Colonic mucosa (tissue), 4 donors: ENCODE results near the gene BNIP5. TPM values are rescaled to one million over a fixed set of nuclear protein-coding genes. Genes with fewer than 3 reads are reported as not detected.

ENCODE experiments used
- DNase-seq: peaks from one replicate; pipeline ENCODE4 v3.0.0-alpha.2; 2020
- H3K27ac ChIP-seq: fragments of 200-600 bp; one replicate; pipeline ENCODE4 v1.8.0; 2021
- H3K27me3 ChIP-seq: fragments of 200-600 bp; one replicate; pipeline ENCODE4 v1.8.0; 2021
- H3K36me3 ChIP-seq: fragments of 200-600 bp; one replicate; pipeline ENCODE4 v1.8.0; 2021
- H3K4me1 ChIP-seq: fragments of 200-600 bp; one replicate; pipeline ENCODE4 v1.8.0; 2021; ENCODE audit warnings: mild to moderate bottlenecking
- H3K4me3 ChIP-seq: fragments of 200-600 bp; one replicate; pipeline ENCODE4 v1.8.0; 2021
- H3K9ac ChIP-seq, 2 donors: one replicate each; pipeline ENCODE4 v1.7.0; 2013; ENCODE audit warnings: control low read depth in 2 of 2, low read depth in 2 of 2, low read length in 2 of 2
- H3K9me3 ChIP-seq: fragments of 200-600 bp; one replicate; pipeline ENCODE4 v1.8.0; 2021
- CTCF ChIP-seq: fragments of 200-600 bp; IDR thresholded peaks from one replicate; pipeline ENCODE4 v1.8.0; 2022; ENCODE audit warnings: antibody characterized with exemption, mild to moderate bottlenecking
- intact Hi-C: fragments of 100-400 bp; cut with DNase I; formaldehyde crosslinking; loops from one replicate; pipeline ENCODE4 v1.14.1; 2022
- total RNA-seq, 2 donors: library from RNA; stranded (reverse); fragmentation: NEBNext Ultra II Directional in 1 of 2; extraction: Animal tissue kit (Norgen Biotek cat#: 25700) in 1 of 2; gene quantifications; one replicate each; pipeline ENCODE4 v1.2.1, GENCODE V29; 2021
- donor health status: healthy.
- donor health status: DM: no; HTN: no; CAD: no.
- donor health status: DM: no; HTN: no; CAD: no.

Gene BNIP5
- total RNA-seq, 2 donors from 2014 or later, result 4.7 to 7.8 TPM

GRCh38 chr6:36352477-36353157 lies 15.9 kb upstream of the BNIP5 start:
- no peak overlapping the region for H3K4me3 ChIP-seq
- intact Hi-C loops, result loop anchor here (10.0 kb wide), 1 partner anchor 328 kb away; the partner anchor contains the start of genes MAPK14 and SLC26A8
- no peak for DNase-seq
- no peak overlapping the region for H3K27ac ChIP-seq
- no peaks in the 10 kb centered on the region for H3K9me3 ChIP-seq
- H3K9ac ChIP-seq, result no peak overlapping the region
- no peaks in the 10 kb centered on the region for H3K36me3 ChIP-seq
- H3K27me3 ChIP-seq, result no peaks in the 10 kb centered on the region
- H3K4me1 ChIP-seq, result no peaks in the 10 kb centered on the region
- TF ChIP-seq CTCF, result no peak

- H3K4me1 ChIP-seq, result no peaks in the 10 kb centered on the region
- no peak overlapping the region for H3K9ac ChIP-seq
- H3K27ac ChIP-seq, result no peak overlapping the region
- no peaks in the 10 kb centered on the region for H3K27me3 ChIP-seq
- no peak for DNase-seq
- TF ChIP-seq CTCF, result no peak
- no peak overlapping the region for H3K4me3 ChIP-seq
- intact Hi-C loops, result loop anchor here (10.0 kb wide), 1 partner anchor 326 kb away; the partner anchor contains the start of genes MAPK14 and SLC26A8
- no peaks in the 10 kb centered on the region for H3K36me3 ChIP-seq
- H3K9me3 ChIP-seq, result no peaks in the 10 kb centered on the region
Measured at GRCh38 chr6:36350681-36351571, 14.2 kb upstream of the BNIP5 start.

DNA sequence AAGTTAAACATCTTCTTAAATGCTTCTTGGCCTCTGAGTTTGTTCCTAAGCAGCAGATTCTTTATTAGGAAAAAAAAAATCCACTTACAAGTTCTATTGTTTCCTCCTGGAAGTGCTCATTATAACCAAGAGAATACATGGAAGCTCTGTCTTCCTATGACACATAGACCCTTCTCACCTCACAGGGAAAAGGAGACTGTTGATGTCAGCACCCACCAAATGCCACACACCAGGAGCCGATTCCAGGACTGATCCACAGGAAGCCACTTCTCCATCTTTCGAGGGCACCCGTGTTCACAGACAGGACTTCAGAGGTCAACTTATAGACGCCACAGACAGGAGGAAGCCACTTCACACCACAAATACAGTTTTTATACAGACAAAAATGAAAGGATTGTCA lies 13.4 kb upstream of the BNIP5 start:
- intact Hi-C loops, result loop anchor here (10.0 kb wide), 1 partner anchor 325 kb away; the partner anchor contains the start of genes MAPK14 and SLC26A8
- Histone ChIP-seq H3K27me3 (no peaks in the 10 kb centered on the region), H3K9ac (no peak overlapping the region), H3K27ac (no peak overlapping the region), H3K9me3 (no peaks in the 10 kb centered on the region), H3K4me1 (no peaks in the 10 kb centered on the region), H3K4me3 (no peak overlapping the region), H3K36me3 (no peaks in the 10 kb centered on the region)
- no peak for DNase-seq
- no peak for TF ChIP-seq CTCF

DNA sequence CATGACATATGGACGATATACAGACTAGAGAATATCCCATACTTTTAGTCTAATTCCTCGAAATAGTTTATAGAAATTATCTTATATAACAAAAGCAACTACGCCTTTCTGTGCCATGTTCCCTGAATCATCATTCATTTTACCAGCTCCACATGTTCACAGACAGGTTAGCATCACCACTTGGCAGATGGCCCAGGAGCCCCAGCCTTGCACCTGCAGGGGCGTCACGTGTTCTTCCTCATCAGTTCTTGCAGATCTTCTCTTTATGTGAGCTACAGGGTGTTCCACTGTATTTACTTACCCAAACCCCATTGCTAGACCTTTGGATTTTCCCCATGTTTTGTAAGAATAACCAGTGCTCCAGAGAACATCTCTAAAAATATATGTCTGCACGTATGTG lies 12.6 kb upstream of the BNIP5 start:
- DNase-seq, result peak; percentile 84
- H3K4me3 ChIP-seq, result no peak overlapping the region
- no peaks in the 10 kb centered on the region for H3K4me1 ChIP-seq
- H3K9me3 ChIP-seq, result no peaks in the 10 kb centered on the region
- no peak overlapping the region for H3K27ac ChIP-seq
- TF ChIP-seq CTCF, result no peak
- no peak overlapping the region for H3K9ac ChIP-seq
- H3K27me3 ChIP-seq, result no peaks in the 10 kb centered on the region
- no peaks in the 10 kb centered on the region for H3K36me3 ChIP-seq
- intact Hi-C loops, result no loop called here

- no peaks in the 10 kb centered on the region for H3K4me1 ChIP-seq
- H3K27ac ChIP-seq, result no peak overlapping the region
- no peak overlapping the region for H3K9ac ChIP-seq
- no peaks in the 10 kb centered on the region for H3K36me3 ChIP-seq
- no peak for TF ChIP-seq CTCF
- DNase-seq, result no peak
- intact Hi-C loops, result no loop called here
- H3K27me3 ChIP-seq, result no peaks in the 10 kb centered on the region
- H3K9me3 ChIP-seq, result no peaks in the 10 kb centered on the region
- H3K4me3 ChIP-seq, result no peak overlapping the region
Measured at GRCh38 chr6:36347621-36348020, 10.9 kb upstream of the BNIP5 start.
